SU-DHL-6 (cell line): ENCODE results near the gene MICAL3.

Source experiments
- EZH2phosphoT487 ChIP-seq: fragments of 200-600 bp; sonication (generic), shearing (Covaris generic); conservative IDR thresholded peaks from 2 replicates; pipeline ENCODE4 v1.6.1; 2018; ENCODE audit warnings: mild to moderate bottlenecking, antibody characterized with exemption, low read length, moderate library complexity, mixed read lengths
- TF ChIP-seq, protein P1 (sequence below): fragments of 200-600 bp; sonication (generic); IDR thresholded peaks from one replicate; pipeline ENCODE4 v1.5.1; 2017; ENCODE audit warnings: antibody characterized with exemption, mild to moderate bottlenecking, low read length, moderate library complexity; ENCODE audit not compliant: insufficient read depth, poor library complexity, severe bottlenecking

GRCh38 chr22:17931400-17931825 is 92.9 kb downstream of the MICAL3 start:
- TF ChIP-seq, protein P1, sequence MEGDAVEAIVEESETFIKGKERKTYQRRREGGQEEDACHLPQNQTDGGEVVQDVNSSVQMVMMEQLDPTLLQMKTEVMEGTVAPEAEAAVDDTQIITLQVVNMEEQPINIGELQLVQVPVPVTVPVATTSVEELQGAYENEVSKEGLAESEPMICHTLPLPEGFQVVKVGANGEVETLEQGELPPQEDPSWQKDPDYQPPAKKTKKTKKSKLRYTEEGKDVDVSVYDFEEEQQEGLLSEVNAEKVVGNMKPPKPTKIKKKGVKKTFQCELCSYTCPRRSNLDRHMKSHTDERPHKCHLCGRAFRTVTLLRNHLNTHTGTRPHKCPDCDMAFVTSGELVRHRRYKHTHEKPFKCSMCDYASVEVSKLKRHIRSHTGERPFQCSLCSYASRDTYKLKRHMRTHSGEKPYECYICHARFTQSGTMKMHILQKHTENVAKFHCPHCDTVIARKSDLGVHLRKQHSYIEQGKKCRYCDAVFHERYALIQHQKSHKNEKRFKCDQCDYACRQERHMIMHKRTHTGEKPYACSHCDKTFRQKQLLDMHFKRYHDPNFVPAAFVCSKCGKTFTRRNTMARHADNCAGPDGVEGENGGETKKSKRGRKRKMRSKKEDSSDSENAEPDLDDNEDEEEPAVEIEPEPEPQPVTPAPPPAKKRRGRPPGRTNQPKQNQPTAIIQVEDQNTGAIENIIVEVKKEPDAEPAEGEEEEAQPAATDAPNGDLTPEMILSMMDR: no peak
- no peak for TF ChIP-seq EZH2phosphoT487
